SK-N-SH treated with all-trans-retinoic acid at 6 μM for 48 hours (cell line): Measurements from ENCODE around the gene BFSP2.

Source experiments
- ARNTL ChIP-seq: fragments of 450-650 bp; formaldehyde crosslinking; IDR thresholded peaks from 2 replicates; pipeline ENCODE4 v1.5.0; 2020; ENCODE audit warnings: low read depth, mild to moderate bottlenecking, moderate library complexity, borderline replicate concordance
- CSRNP3 ChIP-seq: fragments of 250-450 bp; sonication (Bioruptor Pico); IDR thresholded peaks from 2 replicates; pipeline ENCODE4 v1.5.1; 2021; ENCODE audit warnings: mild to moderate bottlenecking, moderate library complexity
- ESRRG ChIP-seq: fragments of 250-450 bp; sonication (Bioruptor Pico); IDR thresholded peaks from 2 replicates; pipeline ENCODE4 v1.6.1; 2021; ENCODE audit warnings: mild to moderate bottlenecking
- ISL1 ChIP-seq: fragments of 250-450 bp; sonication (Bioruptor Pico); IDR thresholded peaks from 2 replicates; pipeline ENCODE4 v2.1.2; 2022; ENCODE audit warnings: mild to moderate bottlenecking, moderate library complexity
- PATZ1 ChIP-seq: fragments of 250-450 bp; sonication (Bioruptor Pico); IDR thresholded peaks from 2 replicates; pipeline ENCODE4 v1.8.0; 2020; ENCODE audit warnings: mild to moderate bottlenecking, moderate library complexity, borderline replicate concordance
- PPARA ChIP-seq: fragments of 250-450 bp; sonication (Bioruptor Pico); IDR thresholded peaks from 2 replicates; pipeline ENCODE4 v1.5.0; 2020; ENCODE audit warnings: mild to moderate bottlenecking, borderline replicate concordance
- SNAI2 ChIP-seq: fragments of 250-450 bp; sonication (Bioruptor Pico); IDR thresholded peaks from 2 replicates; pipeline ENCODE4 v1.5.0; 2020; ENCODE audit warnings: mild to moderate bottlenecking, moderate library complexity
- TCF4 ChIP-seq: fragments of 250-450 bp; sonication (Bioruptor Pico); IDR thresholded peaks from 2 replicates; pipeline ENCODE4 v1.8.0; 2021; ENCODE audit warnings: mild to moderate bottlenecking, moderate library complexity, borderline replicate concordance
- TSHZ2 ChIP-seq: fragments of 250-450 bp; sonication (Bioruptor Pico); IDR thresholded peaks from 2 replicates; pipeline ENCODE4 v1.5.0; 2020; ENCODE audit warnings: mild to moderate bottlenecking, moderate library complexity
- ZC3H10 ChIP-seq: fragments of 250-450 bp; sonication (Bioruptor Pico); IDR thresholded peaks from 2 replicates; pipeline ENCODE4 v1.5.1; 2021; ENCODE audit warnings: mild to moderate bottlenecking, moderate library complexity
- ZFP3 ChIP-seq: fragments of 250-450 bp; sonication (Bioruptor Pico); IDR thresholded peaks from 2 replicates; pipeline ENCODE4 v1.5.0; 2020; ENCODE audit warnings: mild to moderate bottlenecking, moderate library complexity
- ZFP30 ChIP-seq: fragments of 450-650 bp; formaldehyde crosslinking; IDR thresholded peaks from 2 replicates; pipeline ENCODE4 v1.5.0; 2022; ENCODE audit warnings: mild to moderate bottlenecking, moderate library complexity
- ZNF70 ChIP-seq: fragments of 450-650 bp; formaldehyde crosslinking; IDR thresholded peaks from 2 replicates; pipeline ENCODE4 v1.5.0; 2020; ENCODE audit warnings: mild to moderate bottlenecking, moderate library complexity

- no peak for TF ChIP-seq SNAI2 (CRISPR knock-in tag)
- no peak for TF ChIP-seq ESRRG
- TF ChIP-seq TCF4 (CRISPR knock-in tag) = no peak
- no peak for TF ChIP-seq PATZ1 (CRISPR knock-in tag)
- TF ChIP-seq ZC3H10 (CRISPR knock-in tag) = no peak
- TF ChIP-seq ZFP30 (CRISPR knock-in tag) = no peak
- no peak for TF ChIP-seq TSHZ2
- TF ChIP-seq PPARA (CRISPR knock-in tag) = no peak
- no peak for TF ChIP-seq ZFP3 (CRISPR knock-in tag)
- TF ChIP-seq ZNF70 (CRISPR knock-in tag) = no peak
- no peak for TF ChIP-seq ARNTL (CRISPR knock-in tag)
- no peak for TF ChIP-seq ISL1 (CRISPR knock-in tag)
- TF ChIP-seq CSRNP3 (CRISPR knock-in tag) = no peak
Measured at GRCh38 chr3:133418361-133418760, 18.5 kb downstream of the BFSP2 start.
